ENCODE results near the gene ST8SIA6.

- TF ChIP-seq CBX3 (IDR thresholded peaks at IDR 0.05; ENCODE audit: low read depth) (no peak), CTCF (IDR thresholded peaks at IDR 0.05 in 2 of 3, conservative IDR thresholded peaks at IDR 0.05 in 1 of 3; ENCODE audit: borderline replicate concordance in 1 of 3, insufficient read depth in 1 of 3, low read depth in 2 of 3, low read length in 2 of 3) (no peak), ATF3 (IDR thresholded peaks at IDR 0.05) (no peak), POLR2AphosphoS5 (IDR thresholded peaks at IDR 0.05; ENCODE audit: low read depth, low read length) (no peak), POLR2A (IDR thresholded peaks at IDR 0.05; ENCODE audit: borderline replicate concordance, extremely low read depth, insufficient read depth, insufficient read length) (no peak), EZH2phosphoT487 (IDR thresholded peaks at IDR 0.05; ENCODE audit: borderline replicate concordance) (no peak), REST (IDR thresholded peaks at IDR 0.05; ENCODE audit: low read depth) (no peak), JUND (IDR thresholded peaks at IDR 0.05) (no peak), TCF7L2 (IDR thresholded peaks at IDR 0.05; ENCODE audit: borderline replicate concordance, extremely low read depth, insufficient read depth, insufficient read length) (no peak), ELF1 (IDR thresholded peaks at IDR 0.05; ENCODE audit: borderline replicate concordance, low read depth) (no peak), YY1 (IDR thresholded peaks at IDR 0.05; ENCODE audit: extremely low read depth, insufficient replicate concordance, low read depth, low read length) (no peak), EGR1 (IDR thresholded peaks at IDR 0.05; ENCODE audit: low read depth) (no peak), SIN3A (IDR thresholded peaks at IDR 0.05; ENCODE audit: low read depth) (no peak), RAD21 (IDR thresholded peaks at IDR 0.05; ENCODE audit: low read depth) (no peak)
Measured at GRCh38 chr10:17387861-17388503, 66.4 kb downstream of the ST8SIA6 start.

All from HCT116 (cell line).